Panc1 (cell line): ENCODE data around the gene GMCL2. TPM values are rescaled to one million over a fixed set of nuclear protein-coding genes. Genes with fewer than 3 reads are reported as not detected.
A peak's percentile ranks its signal among the peaks of the same experiment; 100 is the strongest.

ENCODE experiments used
- ATAC-seq: fragments of 200-7000 bp; cut with Tn5 transposase; 2 replicates; pipeline ENCODE4 v1.9.1; 2020; ENCODE audit warnings: mild to moderate bottlenecking, moderate library complexity
- BruUV-seq: library from RNA; stranded (reverse); fragments of 400-500 nt; replicated peaks from 2 replicates; lab custom pipeline; 2021; lab: Mats Ljungman, UMichigan
- CTCF ChIA-PET: fragments of 300-600 bp; sonication (Branson Sonifier 250); formaldehyde crosslinking; loops from one replicate; lab custom pipeline; 2022; ENCODE audit warnings: antibody characterized with exemption; lab: Charles Lee
- POLR2A ChIA-PET: fragments of 300-600 bp; sonication (Branson Sonifier 250); formaldehyde crosslinking; loops from one replicate; lab custom pipeline; 2022; ENCODE audit warnings: antibody characterized with exemption; lab: Charles Lee
- DNase-seq: peaks from one replicate; pipeline ENCODE4 v3.0.0-alpha.2; 2010; ENCODE audit warnings: low read depth, low spot score
- H3K27ac ChIP-seq: 2 replicates; pipeline ENCODE4 v1.5.1; 2011; ENCODE audit warnings: mild to moderate bottlenecking, low read length, inconsistent platforms
- H3K27me3 ChIP-seq: fragments of 200-500 bp; sonication (Bioruptor generic); 2 replicates; pipeline ENCODE4 v1.6.0; 2014; ENCODE audit warnings: low read length, inconsistent platforms; ENCODE audit not compliant: control insufficient read depth, insufficient read depth
- H3K36me3 ChIP-seq: fragments of 200-500 bp; sonication (Bioruptor generic); 2 replicates; pipeline ENCODE4 v1.5.1; 2014; ENCODE audit warnings: inconsistent platforms, mild to moderate bottlenecking, low read length, moderate library complexity; ENCODE audit not compliant: control insufficient read depth, insufficient read depth
- H3K4me1 ChIP-seq: 2 replicates; pipeline ENCODE4 v1.5.1; 2011; ENCODE audit warnings: inconsistent platforms, mild to moderate bottlenecking, low read length, moderate library complexity; ENCODE audit not compliant: control insufficient read depth, insufficient read depth
- H3K4me3 ChIP-seq, 2 experiments: 2 replicates each; pipeline ENCODE4 v1.5.1; 2011 to 2012; ENCODE audit warnings: low read depth in 2 of 2, low read length in 2 of 2, mild to moderate bottlenecking in 2 of 2, inconsistent platforms in 1 of 2, moderate library complexity in 1 of 2
- H3K9me3 ChIP-seq: fragments of 200-500 bp; sonication (Bioruptor generic); 2 replicates; pipeline ENCODE4 v1.5.1; 2014; ENCODE audit warnings: low read depth, mild to moderate bottlenecking, inconsistent platforms, low read length, moderate library complexity; ENCODE audit not compliant: control insufficient read depth, insufficient read depth
- CTCF ChIP-seq: fragments of 450-650 bp; IDR thresholded peaks from 2 replicates; pipeline ENCODE4 v1.5.1; 2017; ENCODE audit warnings: mild to moderate bottlenecking
- POLR2AphosphoS5 ChIP-seq: IDR thresholded peaks from 2 replicates; pipeline ENCODE4 v1.6.1; 2012; ENCODE audit warnings: mild to moderate bottlenecking, low read depth, low read length, moderate library complexity
- REST ChIP-seq, 2 experiments: IDR thresholded peaks; 2 replicates each; pipeline ENCODE4 v1.6.1; 2011 to 2012; ENCODE audit warnings: low read depth in 2 of 2, control low read depth in 1 of 2, low read length in 1 of 2, mild to moderate bottlenecking in 1 of 2, moderate library complexity in 1 of 2; ENCODE audit not compliant: insufficient read depth in 1 of 2
- SIN3A ChIP-seq: IDR thresholded peaks from 2 replicates; pipeline ENCODE4 v1.6.1; 2012; ENCODE audit warnings: low read depth, mild to moderate bottlenecking, low read length, moderate library complexity, borderline replicate concordance; ENCODE audit not compliant: insufficient read depth
- TCF7L2 ChIP-seq: IDR thresholded peaks from 2 replicates; pipeline ENCODE4 v1.6.1; 2011; ENCODE audit warnings: mild to moderate bottlenecking, low read depth, low read length, inconsistent platforms
- in situ Hi-C: cut with HindIII; loops from 2 replicates; pipeline ENCODE4 v1.10.0; 2016; ENCODE audit warnings: low sequenced_read_pairs, low pct_unique_long_range_greater_than_20kb
- intact Hi-C: fragments of 100-400 bp; cut with micrococcal nuclease; formaldehyde crosslinking; loops from one replicate; pipeline ENCODE4 v1.10.0; 2022; ENCODE audit not compliant: unreplicated experiment
- total RNA-seq: library from RNA; stranded (reverse); gene quantifications from one replicate; pipeline ENCODE4 v1.2.1, GENCODE V29; 2021; ENCODE audit not compliant: unreplicated experiment

The GMCL2 gene
- total RNA-seq, 1 experiment from 2014 or later: not detected

GRCh38 chr5:178153530-178154340 is 33.4 kb downstream of the GMCL2 start, which contains the start of gene NHP2:
TSS of gene NHP2 (minus strand) at chr5:178153885. CDS start at chr5:178153817, 68 bp downstream.
- TF ChIP-seq TCF7L2 (no peak), SIN3A (no peak; the same call in none of the 2 replicates), CTCF (no peak), POLR2AphosphoS5 (0 out of 2 replicates have a peak, but pooled peaks have one; percentile 56), REST (IDR thresholded peaks at IDR 0.05; ENCODE audit: insufficient read depth in 1 of 2, low read depth in 2 of 2, low read length in 1 of 2) (peak in 1 of 2 experiments; percentile 24; a peak in 1 of 4 replicates)
- Histone ChIP-seq H3K9me3 (no peaks in the 10 kb centered on the region), H3K4me1 (peaks cover 13% of the 10 kb centered on the region), H3K36me3 (peaks cover 6% of the 10 kb centered on the region), H3K27me3 (no peaks in the 10 kb centered on the region), H3K4me3 (peak within 1 kb of the TSS; percentile 84 to 97), H3K27ac (peak within 1 kb of the TSS; percentile 89)
- DNase-seq (peak; percentile 97), ATAC-seq (peak; percentile 98)
- POLR2A ChIA-PET: interaction anchor here (0.5 to 0.8 kb wide), 3 partner anchors 17 to 29 kb away, joined by 3 to 4 read pairs (median 4); no protein-coding TSS in a partner anchor
- intact Hi-C loops (no loop called here), in situ Hi-C loops (no loop called here)
- no TSS peak for BruUV-seq
- CTCF ChIA-PET: interaction anchor here (1.3 kb wide), 1 partner anchor 78 kb away, joined by 7 read pairs; no protein-coding TSS in a partner anchor

- no peaks in the 10 kb centered on the region for H3K9me3 ChIP-seq
- no peak; the same call in 1 of the 2 replicates for TF ChIP-seq SIN3A
- no peak for TF ChIP-seq REST (IDR thresholded peaks at IDR 0.05; ENCODE audit: insufficient read depth in 1 of 2, low read depth in 2 of 2, low read length in 1 of 2)
- TF ChIP-seq CTCF: no peak
- no peak for TF ChIP-seq POLR2AphosphoS5
- no peak for TF ChIP-seq TCF7L2
- in situ Hi-C loops: no loop called here
- POLR2A ChIA-PET: interaction anchor here (0.8 kb wide), 1 partner anchor 28 kb away, joined by 4 read pairs; no protein-coding TSS in a partner anchor
- H3K4me1 ChIP-seq: peaks cover 13% of the 10 kb centered on the region
- peaks cover 6% of the 10 kb centered on the region for H3K36me3 ChIP-seq
- CTCF ChIA-PET: interaction anchor here (1.3 kb wide), 1 partner anchor 77 kb away, joined by 7 read pairs; no protein-coding TSS in a partner anchor
- TSS peak; percentile 87 for BruUV-seq
- ATAC-seq (no peak), DNase-seq (no peak)
- intact Hi-C loops: no loop called here
- no peaks in the 10 kb centered on the region for H3K27me3 ChIP-seq
- H3K4me3 ChIP-seq: peak overlapping the region; percentile 84 to 97
- H3K27ac ChIP-seq: peak overlapping the region; percentile 89
Observed at GRCh38 chr5:178152491-178153444, 34.4 kb downstream of the GMCL2 start.
